GM06990 (cell line): Measurements from ENCODE around the gene MYO7A.

ENCODE experiments used
- DNase-seq: peaks from one replicate; pipeline ENCODE4 v3.0.0-alpha.2; 2011; ENCODE audit not compliant: insufficient read length; ENCODE audit errors: extremely low read depth
- H3K27me3 ChIP-seq: replicated peaks from 2 replicates; pipeline ENCODE4 v1.6.0; 2011; ENCODE audit warnings: low read length; ENCODE audit not compliant: control insufficient read depth, insufficient read depth
- H3K36me3 ChIP-seq: 2 replicates; pipeline ENCODE4 v1.5.1; 2011; ENCODE audit warnings: low read length; ENCODE audit not compliant: control insufficient read depth, insufficient read depth
- H3K4me3 ChIP-seq: replicated peaks from 2 replicates; pipeline ENCODE4 v1.5.1; 2011; ENCODE audit warnings: low read depth, mild to moderate bottlenecking, control low read depth, low read length
- CTCF ChIP-seq: IDR thresholded peaks from 2 replicates; pipeline ENCODE4 v1.5.1; 2011; ENCODE audit warnings: low read length, control low read depth, mild to moderate bottlenecking, inconsistent platforms; ENCODE audit not compliant: insufficient read depth, poor library complexity, severe bottlenecking

Gene MYO7A

GRCh38 chr11:77236901-77237300 is 108.9 kb downstream of the MYO7A start:
- Histone ChIP-seq H3K36me3 (no peaks in the 10 kb centered on the region), H3K27me3 (no peaks in the 10 kb centered on the region; the same call in 1 of the 2 replicates), H3K4me3 (no peak overlapping the region)
- TF ChIP-seq CTCF: no peak
- DNase-seq: no peak

GRCh38 chr11:77244277-77245027 is 116.4 kb downstream of the MYO7A start:
- Histone ChIP-seq H3K27me3 (no peaks in the 10 kb centered on the region), H3K36me3 (no peaks in the 10 kb centered on the region), H3K4me3 (no peak overlapping the region)
- TF ChIP-seq CTCF: no peak
- DNase-seq: no peak

- TF ChIP-seq CTCF: no peak
- DNase-seq: no peak
- Histone ChIP-seq H3K27me3 (no peaks in the 10 kb centered on the region), H3K4me3 (no peak overlapping the region), H3K36me3 (no peaks in the 10 kb centered on the region)
These were observed 121.4 kb downstream of the MYO7A start for GRCh38 chr11:77249427-77249826.

- no peak for TF ChIP-seq CTCF
- Histone ChIP-seq H3K4me3 (no peak overlapping the region), H3K27me3 (no peaks in the 10 kb centered on the region), H3K36me3 (no peaks in the 10 kb centered on the region)
- DNase-seq: no peak
These were observed 123.0 kb downstream of the MYO7A start for GRCh38 chr11:77250881-77251640.

- no peak for TF ChIP-seq CTCF
- H3K4me3 ChIP-seq: no peak overlapping the region
- no peak for DNase-seq
- H3K27me3 ChIP-seq: no peaks in the 10 kb centered on the region
- no peaks in the 10 kb centered on the region for H3K36me3 ChIP-seq
These were observed 124.7 kb downstream of the MYO7A start for GRCh38 chr11:77252555-77253270.
